ENCODE measurements around the gene TRIM31. TPM values are rescaled to one million over a fixed set of nuclear protein-coding genes. Genes with fewer than 3 reads are reported as not detected.
A peak's percentile ranks its signal among the peaks of the same experiment; 100 is the strongest.

Gene TRIM31
- total RNA-seq, 1 experiment from 2014 or later = 0.13 TPM

DNA sequence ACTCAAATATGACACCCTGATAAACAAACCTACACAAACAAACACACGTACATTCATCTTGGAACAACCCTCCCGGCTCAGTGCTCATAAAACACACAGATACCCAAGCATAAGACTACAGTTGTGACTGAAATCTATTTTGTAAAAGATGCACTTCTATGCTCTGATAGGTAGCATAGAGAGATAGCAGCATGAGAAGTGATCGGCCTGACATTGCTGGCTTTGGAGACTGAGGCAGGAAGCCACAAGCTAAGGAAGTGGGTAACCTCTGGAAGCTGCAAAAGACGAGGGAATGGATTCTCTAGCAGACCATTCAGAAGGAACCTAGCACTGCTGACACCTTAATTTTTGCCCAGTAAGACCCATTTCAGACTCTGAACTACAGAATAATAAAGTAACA is 35.7 kb downstream of the TRIM31 start:
- no peak overlapping the region for H3K4me3 Mint-ChIP-seq
- H3K27ac Mint-ChIP-seq = no peak overlapping the region
- no peak for TF ChIP-seq ZNF219 (CRISPR knock-in tag; IDR thresholded peaks at IDR 0.05; ENCODE audit: borderline replicate concordance)
- no peak for TF ChIP-seq NFATC4 (CRISPR knock-in tag; IDR thresholded peaks at IDR 0.05)
- no peak for TF ChIP-seq E2F5 (CRISPR knock-in tag; IDR thresholded peaks at IDR 0.05)
- TF ChIP-seq NFE2L1 (CRISPR knock-in tag; IDR thresholded peaks at IDR 0.05) = no peak
- POLR2A ChIA-PET = interaction anchor here (1.2 kb wide), 1 partner anchor 16 kb away, joined by 3 read pairs; the partner anchor contains the start of gene POLR1H
- H3K4me1 Mint-ChIP-seq = peaks cover 21% of the 10 kb centered on the region
- CTCF ChIA-PET = interaction anchor here (0.8 to 4.4 kb wide), 4 partner anchors 26 to 136 kb away, joined by 3 to 69 read pairs (median 8); partner anchors contain the start of gene TRIM26
- no peaks in the 10 kb centered on the region for H3K9me3 Mint-ChIP-seq
- H3K36me3 Mint-ChIP-seq = no peaks in the 10 kb centered on the region; the same call in 1 of the 2 replicates
- DNase-seq (ENCODE audit: low spot score) (no peak), ATAC-seq (no peak)
- H3K27me3 Mint-ChIP-seq (ENCODE audit: low read depth) = peaks cover 77% of the 10 kb centered on the region

DNA sequence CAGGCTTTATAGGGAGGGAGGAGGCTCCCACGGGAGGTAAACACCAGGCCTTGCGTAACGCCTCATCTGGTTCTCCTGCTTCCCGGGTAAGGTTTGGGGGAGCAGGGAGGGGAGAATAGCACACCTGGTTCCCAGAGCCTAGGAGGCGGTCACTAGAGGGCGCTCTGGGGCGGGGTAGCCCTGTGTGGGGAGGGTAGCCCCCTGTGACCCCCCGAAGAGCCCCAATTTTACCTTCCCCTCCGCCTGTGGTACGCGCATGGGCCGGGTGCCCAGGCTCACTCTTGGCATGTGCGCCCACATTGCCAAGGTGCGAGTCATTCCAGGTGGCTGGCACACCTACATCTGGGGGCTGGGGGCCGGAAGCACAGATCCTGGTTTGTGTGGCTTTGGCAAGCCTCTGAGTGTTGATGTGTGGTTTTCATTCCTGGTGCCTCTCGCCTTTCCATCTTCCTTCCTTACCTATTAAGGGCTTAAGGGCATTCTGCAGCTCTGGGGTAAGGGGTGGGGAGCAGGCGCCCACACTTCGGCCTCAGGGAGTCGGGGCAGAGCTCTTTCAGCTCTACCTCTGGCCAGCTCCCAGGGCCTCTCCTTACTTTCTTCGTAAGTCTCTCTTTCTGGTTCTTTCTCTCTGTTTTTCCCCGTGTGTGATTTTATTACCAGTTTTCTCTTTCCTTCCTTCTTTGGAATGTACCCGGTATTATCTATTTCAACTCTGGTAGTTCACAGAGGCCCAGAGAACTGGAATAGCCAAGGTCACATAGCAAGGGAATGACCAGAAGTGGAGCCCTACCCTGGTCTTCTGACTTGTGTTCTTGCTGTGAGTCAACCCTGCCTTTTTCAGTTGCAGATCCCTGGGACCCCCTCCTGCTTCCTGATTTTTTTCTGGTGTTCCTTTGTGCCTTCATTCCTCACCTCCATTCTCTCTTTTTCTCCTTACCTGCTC is 36.8 kb downstream of the TRIM31 start:
- POLR2A ChIA-PET = interaction anchor here (0.5 to 2.1 kb wide), 3 partner anchors 15 to 136 kb away, joined by 3 to 7 read pairs (median 3); partner anchors contain the start of gene POLR1H
- peak; percentile 68 for ATAC-seq
- TF ChIP-seq, protein P1, sequence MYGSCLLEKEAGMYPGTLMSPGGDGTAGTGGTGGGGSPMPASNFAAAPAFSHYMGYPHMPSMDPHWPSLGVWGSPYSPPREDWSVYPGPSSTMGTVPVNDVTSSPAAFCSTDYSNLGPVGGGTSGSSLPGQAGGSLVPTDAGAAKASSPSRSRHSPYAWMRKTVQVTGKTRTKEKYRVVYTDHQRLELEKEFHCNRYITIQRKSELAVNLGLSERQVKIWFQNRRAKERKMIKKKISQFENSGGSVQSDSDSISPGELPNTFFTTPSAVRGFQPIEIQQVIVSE (CRISPR knock-in tag; IDR thresholded peaks at IDR 0.05; ENCODE audit: borderline replicate concordance) = no peak
- TF ChIP-seq, protein P2, sequence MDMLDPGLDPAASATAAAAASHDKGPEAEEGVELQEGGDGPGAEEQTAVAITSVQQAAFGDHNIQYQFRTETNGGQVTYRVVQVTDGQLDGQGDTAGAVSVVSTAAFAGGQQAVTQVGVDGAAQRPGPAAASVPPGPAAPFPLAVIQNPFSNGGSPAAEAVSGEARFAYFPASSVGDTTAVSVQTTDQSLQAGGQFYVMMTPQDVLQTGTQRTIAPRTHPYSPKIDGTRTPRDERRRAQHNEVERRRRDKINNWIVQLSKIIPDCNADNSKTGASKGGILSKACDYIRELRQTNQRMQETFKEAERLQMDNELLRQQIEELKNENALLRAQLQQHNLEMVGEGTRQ (CRISPR knock-in tag; IDR thresholded peaks at IDR 0.05) = 0 out of 2 replicates have a peak, but pooled peaks have one; percentile 7
- no peak for TF ChIP-seq OVOL2 (CRISPR knock-in tag; IDR thresholded peaks at IDR 0.05; ENCODE audit: borderline replicate concordance)
- no peak for TF ChIP-seq USF1 (CRISPR knock-in tag; IDR thresholded peaks at IDR 0.05)
- TF ChIP-seq NFATC4 (CRISPR knock-in tag; IDR thresholded peaks at IDR 0.05) = no peak
- TF ChIP-seq ZNF232 (CRISPR knock-in tag; IDR thresholded peaks at IDR 0.05) = no peak
- TF ChIP-seq ZNF532 (CRISPR knock-in tag; IDR thresholded peaks at IDR 0.05; ENCODE audit: borderline replicate concordance) = no peak
- TF ChIP-seq NFYB (CRISPR knock-in tag; conservative IDR thresholded peaks at IDR 0.05; ENCODE audit: low read depth) = no peak
- TF ChIP-seq, protein P3, sequence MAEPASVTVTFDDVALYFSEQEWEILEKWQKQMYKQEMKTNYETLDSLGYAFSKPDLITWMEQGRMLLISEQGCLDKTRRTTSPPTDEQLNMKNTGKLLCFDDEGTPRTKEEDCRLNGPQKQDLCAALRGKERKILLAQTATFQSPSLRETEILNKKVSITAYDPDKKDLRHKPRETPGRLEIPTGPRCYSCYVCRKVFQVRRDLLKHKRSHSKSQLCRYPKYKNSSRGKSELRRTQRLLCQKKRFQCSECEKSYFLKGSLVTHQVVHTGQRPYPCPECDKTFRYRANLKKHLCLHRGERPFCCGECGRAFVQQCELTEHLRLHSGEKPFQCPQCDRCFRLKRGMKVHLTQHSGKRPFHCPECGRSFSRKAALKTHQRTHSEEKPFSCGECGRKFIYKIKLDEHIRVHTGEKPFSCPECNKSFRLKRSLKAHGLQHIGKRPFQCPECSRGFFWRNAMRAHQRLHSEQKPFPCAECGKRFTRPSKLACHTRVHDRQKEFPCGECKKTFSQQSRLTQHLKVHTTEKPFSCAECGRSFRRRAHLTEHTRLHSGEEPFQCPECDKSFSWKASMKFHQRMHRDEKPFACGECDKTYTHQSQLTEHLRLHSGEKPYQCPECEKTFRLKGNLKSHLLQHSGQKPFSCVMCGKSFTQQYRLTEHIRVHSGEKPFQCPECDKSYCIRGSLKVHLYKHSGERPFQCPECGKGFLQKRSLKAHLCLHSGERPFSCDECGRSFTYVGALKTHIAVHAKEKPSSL (CRISPR knock-in tag; conservative IDR thresholded peaks at IDR 0.05) = no peak
- peak; percentile 43; the same call in 1 of the 2 replicates for TF ChIP-seq GABPB1 (CRISPR knock-in tag; IDR thresholded peaks at IDR 0.05)
- TF ChIP-seq ZNF416 (CRISPR knock-in tag; IDR thresholded peaks at IDR 0.05) = peak; percentile 9; the same call in 1 of the 2 replicates
- TF ChIP-seq, protein P4, sequence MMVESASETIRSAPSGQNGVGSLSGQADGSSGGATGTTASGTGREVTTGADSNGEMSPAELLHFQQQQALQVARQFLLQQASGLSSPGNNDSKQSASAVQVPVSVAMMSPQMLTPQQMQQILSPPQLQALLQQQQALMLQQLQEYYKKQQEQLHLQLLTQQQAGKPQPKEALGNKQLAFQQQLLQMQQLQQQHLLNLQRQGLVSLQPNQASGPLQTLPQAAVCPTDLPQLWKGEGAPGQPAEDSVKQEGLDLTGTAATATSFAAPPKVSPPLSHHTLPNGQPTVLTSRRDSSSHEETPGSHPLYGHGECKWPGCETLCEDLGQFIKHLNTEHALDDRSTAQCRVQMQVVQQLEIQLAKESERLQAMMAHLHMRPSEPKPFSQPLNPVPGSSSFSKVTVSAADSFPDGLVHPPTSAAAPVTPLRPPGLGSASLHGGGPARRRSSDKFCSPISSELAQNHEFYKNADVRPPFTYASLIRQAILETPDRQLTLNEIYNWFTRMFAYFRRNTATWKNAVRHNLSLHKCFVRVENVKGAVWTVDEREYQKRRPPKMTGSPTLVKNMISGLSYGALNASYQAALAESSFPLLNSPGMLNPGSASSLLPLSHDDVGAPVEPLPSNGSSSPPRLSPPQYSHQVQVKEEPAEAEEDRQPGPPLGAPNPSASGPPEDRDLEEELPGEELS (CRISPR knock-in tag; IDR thresholded peaks at IDR 0.05) = no peak
- TF ChIP-seq ZBTB21 (CRISPR knock-in tag; IDR thresholded peaks at IDR 0.05; ENCODE audit: borderline replicate concordance) = 0 out of 2 replicates have a peak, but pooled peaks have one; percentile 8
- TF ChIP-seq CTCF (IDR thresholded peaks at IDR 0.05) = peak; percentile 73

More for the DNA sequence above, 36.8 kb downstream of the TRIM31 start:
- CTCF ChIA-PET = interaction anchor here (0.7 to 4.4 kb wide), 8 partner anchors 10 to 212 kb away, joined by 3 to 69 read pairs (median 6); partner anchors contain the start of genes POLR1H and PPP1R11
- DNase-seq (ENCODE audit: low spot score) = peak; percentile 83
- H3K36me3 Mint-ChIP-seq = no peaks in the 10 kb centered on the region; the same call in 1 of the 2 replicates
- H3K27me3 Mint-ChIP-seq (ENCODE audit: low read depth) = peaks cover 87% of the 10 kb centered on the region
- peak overlapping the region; percentile 96 for H3K4me3 Mint-ChIP-seq
- peaks cover 27% of the 10 kb centered on the region for H3K4me1 Mint-ChIP-seq
- peak overlapping the region; percentile 47; the same call in 1 of the 2 replicates for H3K27ac Mint-ChIP-seq
- no peaks in the 10 kb centered on the region for H3K9me3 Mint-ChIP-seq
